Peyer's patch (tissue), 4 donors: Measurements from ENCODE around the gene FZD10.

Experiments
- CTCF ChIP-seq, 6 experiments: fragments of 450-650 bp in 4 of 6; fragments of 200-600 bp in 2 of 6; sonication (generic) in 1 of 6; IDR thresholded peaks; one replicate each; pipeline ENCODE4 v1.5.1; 2017 to 2019; ENCODE audit warnings: antibody characterized with exemption in 6 of 6, mild to moderate bottlenecking in 3 of 6, moderate library complexity in 1 of 6
- POLR2A ChIP-seq, 2 donors: fragments of 450-650 bp; IDR thresholded peaks; one replicate each; pipeline ENCODE4 v1.5.1; 2017; ENCODE audit warnings: antibody characterized with exemption in 2 of 2, mild to moderate bottlenecking in 2 of 2, moderate library complexity in 2 of 2

GRCh38 chr12:130201037-130201436, 38.8 kb downstream of the FZD10 start:
- TF ChIP-seq POLR2A (IDR thresholded peaks at IDR 0.05) (no peak), CTCF (IDR thresholded peaks at IDR 0.05) (no peak)
